ENCODE data around the gene NRXN3.

NRXN3 gene

GRCh38 chr14:78612666-78613065, 442.5 kb downstream of the NRXN3 start:
- no peak for TF ChIP-seq CTCF (IDR thresholded peaks at IDR 0.05)
- no peak for DNase-seq (ENCODE audit: low spot score)
- Histone ChIP-seq H3K4me3 (no peak overlapping the region), H3K27ac (no peak overlapping the region)

GRCh38 chr14:78614593-78614992, 444.4 kb downstream of the NRXN3 start:
- no peak overlapping the region for H3K4me3 ChIP-seq
- no peak for DNase-seq (ENCODE audit: low spot score)
- H3K27ac ChIP-seq, result no peak overlapping the region
- TF ChIP-seq CTCF (IDR thresholded peaks at IDR 0.05), result no peak

- DNase-seq (ENCODE audit: low spot score), result no peak
- Histone ChIP-seq H3K4me3 (no peak overlapping the region), H3K27ac (no peak overlapping the region)
- TF ChIP-seq CTCF (IDR thresholded peaks at IDR 0.05), result no peak
Measured at GRCh38 chr14:78617735-78618134, 447.6 kb downstream of the NRXN3 start.

GRCh38 chr14:78618368-78618767, 448.2 kb downstream of the NRXN3 start:
- TF ChIP-seq CTCF (IDR thresholded peaks at IDR 0.05), result no peak
- no peak for DNase-seq (ENCODE audit: low spot score)
- Histone ChIP-seq H3K4me3 (no peak overlapping the region), H3K27ac (no peak overlapping the region)

GRCh38 chr14:78627114-78627513, 456.9 kb downstream of the NRXN3 start:
- H3K27ac ChIP-seq, result no peak overlapping the region

GRCh38 chr14:78631551-78631950, 461.4 kb downstream of the NRXN3 start:
- no peak for TF ChIP-seq CTCF (IDR thresholded peaks at IDR 0.05)
- no peak for DNase-seq (ENCODE audit: low spot score)
- H3K27ac ChIP-seq, result no peak overlapping the region
- H3K4me3 ChIP-seq, result no peak overlapping the region

More at GRCh38 chr14:78627114-78627513, 456.9 kb downstream of the NRXN3 start:
- no peak overlapping the region for H3K4me3 ChIP-seq
- DNase-seq (ENCODE audit: low spot score), result no peak
- TF ChIP-seq CTCF (IDR thresholded peaks at IDR 0.05), result no peak

GRCh38 chr14:78633752-78634151, 463.6 kb downstream of the NRXN3 start:
- Histone ChIP-seq H3K4me3 (no peak overlapping the region), H3K27ac (no peak overlapping the region)
- DNase-seq (ENCODE audit: low spot score), result no peak
- TF ChIP-seq CTCF (IDR thresholded peaks at IDR 0.05), result no peak

All from coronary artery (tissue), 2 donors.